ENCODE data around the gene PLCL1. TPM values are rescaled to one million over a fixed set of nuclear protein-coding genes. Genes with fewer than 3 reads are reported as not detected.

Gene PLCL1
- total RNA-seq: 15.5 and 16.7 TPM in 2 replicates

GRCh38 chr2:197804049-197804757, at the start of gene PLCL1:
PLCL1 (plus strand) TSS chr2:197804593.

DNA sequence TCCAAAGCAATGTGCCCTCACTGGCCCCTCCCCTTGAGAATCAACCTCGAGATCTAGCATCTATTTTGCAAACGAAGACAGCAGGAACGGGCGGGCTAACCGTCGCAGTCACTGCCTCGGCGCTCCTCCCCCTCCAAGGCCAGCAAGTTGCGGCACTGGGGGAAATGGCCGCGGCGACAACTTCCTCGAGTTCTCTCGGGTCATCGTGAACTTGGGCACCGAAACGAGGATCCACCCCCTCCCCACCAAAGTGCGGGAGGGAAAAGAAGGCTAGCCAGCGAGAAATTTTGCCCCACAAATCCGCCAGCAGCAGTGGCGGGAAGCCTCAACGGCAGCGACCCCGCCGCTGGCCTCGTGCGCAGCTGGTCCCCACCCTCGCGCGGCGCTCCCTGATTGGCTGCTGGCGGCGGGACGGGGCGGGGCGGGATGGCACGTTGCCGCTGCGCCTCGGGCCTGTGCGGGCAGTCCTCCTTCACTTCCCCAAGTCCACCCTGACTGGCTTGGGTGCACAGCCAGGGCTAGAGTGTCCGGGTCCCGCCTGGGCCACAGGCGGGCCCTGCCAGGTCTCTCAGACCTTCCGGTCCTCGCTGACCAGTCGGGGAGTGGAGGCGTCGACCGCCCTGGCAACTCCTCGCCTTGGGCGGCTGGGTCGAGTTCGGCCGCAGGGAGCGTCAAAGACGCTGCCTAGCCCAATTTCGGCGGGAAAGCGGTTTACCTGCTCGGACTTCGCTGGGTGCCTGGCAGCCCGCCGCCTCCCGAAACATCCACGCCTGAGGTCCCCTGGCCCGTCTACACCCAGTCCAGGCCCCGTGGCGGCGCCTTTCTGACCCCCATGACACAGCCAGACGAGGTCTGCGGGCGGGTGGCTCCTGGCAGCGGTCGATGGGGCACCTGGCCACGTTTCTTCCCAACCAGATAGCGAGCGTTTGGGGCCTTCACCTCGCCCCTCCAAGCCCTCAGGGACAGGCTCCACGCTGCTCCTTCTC, 19.1 kb upstream of the PLCL1 start, which contains the start of gene BOLL:
BOLL (minus strand) TSS at position 364 of the 986 bp plus-strand sequence. CDS start 3,469 bp downstream, outside the sequence.

Other genes with a start within 250 kb of the PLCL1 start
- 16.2 and 18.1 TPM in 2 replicates for gene RFTN2, start 129.0 kb upstream of the PLCL1 start, total RNA-seq
- gene MARS2, start 99.2 kb upstream of the PLCL1 start, total RNA-seq: 4.6 and 5.3 TPM in 2 replicates
- not detected in 2 replicates for gene BOLL, start 19.3 kb upstream of the PLCL1 start, total RNA-seq